ENCODE results near the gene EPB41L4B.
"Not testable (repeated sequence)": the region's sequence is repeated elsewhere in the genome, so short reads cannot be mapped to it uniquely, and the experiment has no call there.

The EPB41L4B gene

DNA sequence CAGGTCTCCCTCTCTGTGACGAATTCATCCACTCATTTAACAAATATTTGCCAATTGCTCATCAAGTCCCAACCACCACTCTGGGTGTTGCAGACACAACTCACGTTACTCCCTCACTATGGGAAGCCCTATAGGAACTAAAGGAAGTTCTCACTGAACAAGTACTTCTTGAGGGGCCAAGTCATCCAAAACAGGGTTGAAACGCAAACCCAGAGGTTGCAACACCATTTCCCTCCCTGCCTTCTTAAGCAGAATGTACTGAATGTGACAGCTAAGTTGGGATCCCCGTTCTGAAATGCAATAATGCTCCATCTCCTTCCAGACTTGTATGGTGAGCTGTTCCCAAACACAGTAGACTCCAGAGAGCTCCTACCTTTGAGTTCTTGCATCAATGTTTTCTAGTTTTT is 34.3 kb downstream of the EPB41L4B start:
- Histone ChIP-seq H3K27me3 (ENCODE audit: control insufficient read depth in 1 of 2, insufficient read depth in 2 of 2, low read length in 2 of 2) (no peaks in the 10 kb centered on the region), H3K4me1 (ENCODE audit: control insufficient read depth in 1 of 2, insufficient read depth in 2 of 2, low read length in 2 of 2) (peaks cover 17 to 21% of the 10 kb centered on the region in 2 donors), H3K4me3 (ENCODE audit: low read depth in 1 of 2, low read length in 2 of 2) (no peak overlapping the region), H3K9ac (ENCODE audit: low read depth in 1 of 2, low read length in 2 of 2) (no peak overlapping the region), H3K36me3 (ENCODE audit: control insufficient read depth in 1 of 2, insufficient read depth in 2 of 2, low read length in 2 of 2) (no peaks in the 10 kb centered on the region), H3K9me3 (ENCODE audit: control insufficient read depth in 1 of 2, low read length in 2 of 2) (no peaks in the 10 kb centered on the region), H3K27ac (ENCODE audit: low read depth, low read length) (no peak overlapping the region)

DNA sequence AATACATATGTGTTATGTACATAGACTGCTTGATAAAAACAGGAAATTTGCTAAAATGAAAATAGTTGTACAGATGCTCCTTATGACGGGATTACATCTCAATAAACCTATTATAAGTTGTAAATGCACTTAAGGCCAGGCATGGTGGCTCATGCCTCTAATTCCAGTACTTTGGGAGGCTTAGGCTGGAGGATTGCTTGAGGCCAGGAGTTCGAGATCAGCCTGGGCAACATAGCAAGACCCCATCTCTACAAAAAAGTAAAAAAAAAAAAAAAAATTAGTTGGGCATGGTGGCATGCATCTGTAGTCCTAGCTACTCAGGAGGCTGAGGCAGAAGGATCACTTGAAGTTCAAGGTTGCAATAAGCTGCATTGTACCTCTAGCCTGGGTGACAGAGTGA is 37.2 kb downstream of the EPB41L4B start:
- not testable (repeated sequence) for H3K27me3 ChIP-seq (ENCODE audit: control insufficient read depth in 1 of 2, insufficient read depth in 2 of 2, low read length in 2 of 2); H3K9me3 ChIP-seq (ENCODE audit: control insufficient read depth in 1 of 2, low read length in 2 of 2)

GRCh38 chr9:109283012-109283411 is 37.8 kb downstream of the EPB41L4B start:
- no peaks in the 10 kb centered on the region for H3K9me3 ChIP-seq (ENCODE audit: control insufficient read depth in 1 of 2, low read length in 2 of 2)

More for the DNA sequence above, 37.2 kb downstream of the EPB41L4B start:
- not testable (repeated sequence) for H3K36me3 ChIP-seq (ENCODE audit: control insufficient read depth in 1 of 2, insufficient read depth in 2 of 2, low read length in 2 of 2); H3K4me3 ChIP-seq (ENCODE audit: low read depth in 1 of 2, low read length in 2 of 2); H3K4me1 ChIP-seq (ENCODE audit: control insufficient read depth in 1 of 2, insufficient read depth in 2 of 2, low read length in 2 of 2); H3K9ac ChIP-seq (ENCODE audit: low read depth in 1 of 2, low read length in 2 of 2); H3K27ac ChIP-seq (ENCODE audit: low read depth, low read length)

DNA sequence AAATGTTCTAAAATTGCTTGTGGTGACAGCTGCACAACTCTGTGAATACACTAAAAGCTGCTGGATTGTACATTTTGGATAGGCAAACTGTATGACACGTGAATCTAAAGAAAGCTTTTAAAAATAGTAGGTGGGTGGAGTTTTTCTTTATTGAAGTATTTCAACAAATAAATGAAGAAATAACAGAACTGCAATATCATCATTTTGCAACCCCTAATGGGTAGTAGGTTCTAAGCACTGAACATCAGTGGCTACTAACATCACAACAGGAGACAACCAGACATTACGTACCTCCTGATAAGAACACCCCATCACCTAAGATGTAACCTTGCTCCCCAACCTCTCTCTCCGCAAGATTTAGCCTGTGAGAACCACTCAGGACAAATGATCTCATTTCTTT is 38.6 kb downstream of the EPB41L4B start:
- Histone ChIP-seq H3K9ac (ENCODE audit: low read depth in 1 of 2, low read length in 2 of 2) (no peak overlapping the region), H3K4me3 (ENCODE audit: low read depth in 1 of 2, low read length in 2 of 2) (no peak overlapping the region), H3K27ac (ENCODE audit: low read depth, low read length) (no peak overlapping the region), H3K27me3 (ENCODE audit: control insufficient read depth in 1 of 2, insufficient read depth in 2 of 2, low read length in 2 of 2) (no peaks in the 10 kb centered on the region), H3K4me1 (ENCODE audit: control insufficient read depth in 1 of 2, insufficient read depth in 2 of 2, low read length in 2 of 2) (peaks cover 8 to 16% of the 10 kb centered on the region in 2 donors), H3K36me3 (ENCODE audit: control insufficient read depth in 1 of 2, insufficient read depth in 2 of 2, low read length in 2 of 2) (no peaks in the 10 kb centered on the region), H3K9me3 (ENCODE audit: control insufficient read depth in 1 of 2, low read length in 2 of 2) (no peaks in the 10 kb centered on the region)

More at GRCh38 chr9:109283012-109283411, 37.8 kb downstream of the EPB41L4B start:
- Histone ChIP-seq H3K27ac (ENCODE audit: low read depth, low read length) (no peak overlapping the region), H3K9ac (ENCODE audit: low read depth in 1 of 2, low read length in 2 of 2) (no peak overlapping the region), H3K36me3 (ENCODE audit: control insufficient read depth in 1 of 2, insufficient read depth in 2 of 2, low read length in 2 of 2) (no peaks in the 10 kb centered on the region), H3K4me1 (ENCODE audit: control insufficient read depth in 1 of 2, insufficient read depth in 2 of 2, low read length in 2 of 2) (peaks cover 1 to 9% of the 10 kb centered on the region in 2 donors), H3K27me3 (ENCODE audit: control insufficient read depth in 1 of 2, insufficient read depth in 2 of 2, low read length in 2 of 2) (no peaks in the 10 kb centered on the region), H3K4me3 (ENCODE audit: low read depth in 1 of 2, low read length in 2 of 2) (no peak overlapping the region)

DNA sequence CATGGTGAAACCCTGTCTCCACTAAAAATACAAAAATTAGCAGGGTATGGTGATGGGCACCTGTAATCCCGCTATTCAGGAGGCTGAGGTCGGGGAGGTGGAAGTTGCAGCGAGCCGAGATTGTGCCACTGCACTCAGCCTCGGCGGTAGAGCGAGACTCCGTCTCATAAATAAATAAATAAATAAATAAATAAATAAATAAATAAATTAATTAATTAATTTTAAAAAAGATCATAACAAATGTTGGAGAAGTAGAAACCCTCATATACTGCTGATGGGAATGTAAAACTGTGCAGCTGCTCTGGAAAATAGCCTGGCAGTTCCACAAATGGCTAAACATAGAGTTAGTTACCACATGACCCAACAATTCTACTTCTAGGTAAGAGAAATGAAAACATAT is 39.3 kb downstream of the EPB41L4B start:
- Histone ChIP-seq H3K27me3 (ENCODE audit: control insufficient read depth in 1 of 2, insufficient read depth in 2 of 2, low read length in 2 of 2) (no peaks in the 10 kb centered on the region), H3K4me3 (ENCODE audit: low read depth in 1 of 2, low read length in 2 of 2) (no peak overlapping the region), H3K9ac (ENCODE audit: low read depth in 1 of 2, low read length in 2 of 2) (no peak overlapping the region), H3K4me1 (ENCODE audit: control insufficient read depth in 1 of 2, insufficient read depth in 2 of 2, low read length in 2 of 2) (peaks cover 13 to 21% of the 10 kb centered on the region in 2 donors), H3K9me3 (ENCODE audit: control insufficient read depth in 1 of 2, low read length in 2 of 2) (no peaks in the 10 kb centered on the region), H3K36me3 (ENCODE audit: control insufficient read depth in 1 of 2, insufficient read depth in 2 of 2, low read length in 2 of 2) (no peaks in the 10 kb centered on the region), H3K27ac (ENCODE audit: low read depth, low read length) (no peak overlapping the region)

DNA sequence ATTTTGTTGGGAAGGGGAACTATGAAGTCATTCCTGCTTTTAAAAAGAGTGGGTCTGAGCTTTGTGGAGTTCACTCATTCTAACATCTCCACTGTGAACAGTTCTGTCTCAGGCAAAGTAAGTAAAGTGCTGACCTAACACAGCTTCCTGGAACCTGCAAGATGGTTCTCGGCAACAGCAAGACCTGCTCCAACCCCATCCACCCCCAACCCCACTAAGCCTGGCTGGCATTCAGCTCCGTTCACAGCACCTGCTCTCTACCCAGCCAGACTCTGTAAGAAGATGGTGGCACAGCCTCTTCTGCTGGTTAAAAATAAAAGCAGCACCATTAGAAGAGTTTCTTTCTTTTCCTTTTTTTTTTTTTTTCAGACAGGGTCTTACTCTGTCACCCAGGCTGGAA is 42.0 kb downstream of the EPB41L4B start:
- Histone ChIP-seq H3K9ac (ENCODE audit: low read depth in 1 of 2, low read length in 2 of 2) (no peak overlapping the region), H3K4me1 (ENCODE audit: control insufficient read depth in 1 of 2, insufficient read depth in 2 of 2, low read length in 2 of 2) (peaks cover 31 to 39% of the 10 kb centered on the region in 2 donors), H3K36me3 (ENCODE audit: control insufficient read depth in 1 of 2, insufficient read depth in 2 of 2, low read length in 2 of 2) (no peaks in the 10 kb centered on the region), H3K27ac (ENCODE audit: low read depth, low read length) (no peak overlapping the region), H3K4me3 (ENCODE audit: low read depth in 1 of 2, low read length in 2 of 2) (no peak overlapping the region), H3K9me3 (ENCODE audit: control insufficient read depth in 1 of 2, low read length in 2 of 2) (no peaks in the 10 kb centered on the region), H3K27me3 (ENCODE audit: control insufficient read depth in 1 of 2, insufficient read depth in 2 of 2, low read length in 2 of 2) (no peaks in the 10 kb centered on the region)

- no peaks in the 10 kb centered on the region for H3K36me3 ChIP-seq (ENCODE audit: control insufficient read depth in 1 of 2, insufficient read depth in 2 of 2, low read length in 2 of 2)
- no peaks in the 10 kb centered on the region for H3K27me3 ChIP-seq (ENCODE audit: control insufficient read depth in 1 of 2, insufficient read depth in 2 of 2, low read length in 2 of 2)
- H3K9ac ChIP-seq (ENCODE audit: low read depth in 1 of 2, low read length in 2 of 2): no peak overlapping the region
- peaks cover 37 to 42% of the 10 kb centered on the region in 2 donors for H3K4me1 ChIP-seq (ENCODE audit: control insufficient read depth in 1 of 2, insufficient read depth in 2 of 2, low read length in 2 of 2)
- no peak overlapping the region for H3K27ac ChIP-seq (ENCODE audit: low read depth, low read length)
- no peak overlapping the region for H3K4me3 ChIP-seq (ENCODE audit: low read depth in 1 of 2, low read length in 2 of 2)
- H3K9me3 ChIP-seq (ENCODE audit: control insufficient read depth in 1 of 2, low read length in 2 of 2): no peaks in the 10 kb centered on the region
Measured at GRCh38 chr9:109278216-109278615, 42.6 kb downstream of the EPB41L4B start.

DNA sequence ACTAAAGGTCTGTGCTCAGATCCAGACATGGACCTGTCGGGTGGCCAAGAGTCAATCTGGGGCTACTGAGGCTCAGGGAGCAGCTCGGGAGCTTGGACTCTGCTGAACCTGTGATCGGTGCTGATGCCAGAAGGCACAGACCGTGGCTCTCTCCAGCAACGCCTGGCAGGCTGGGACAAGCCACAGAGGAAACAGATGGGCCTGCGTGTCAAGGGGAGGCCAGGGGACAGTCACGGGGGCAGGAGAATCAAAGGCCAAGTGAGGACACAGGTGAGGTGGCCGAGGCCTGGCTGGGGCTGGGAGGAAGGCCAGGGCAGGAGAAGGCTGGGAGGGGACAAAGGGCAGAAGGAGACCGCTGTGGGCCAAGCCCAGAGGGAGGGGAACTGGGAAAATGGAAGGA is 43.4 kb downstream of the EPB41L4B start:
- no peak overlapping the region for H3K9ac ChIP-seq (ENCODE audit: low read depth in 1 of 2, low read length in 2 of 2)
- H3K4me1 ChIP-seq (ENCODE audit: control insufficient read depth in 1 of 2, insufficient read depth in 2 of 2, low read length in 2 of 2): peaks cover 41% of the 10 kb centered on the region in 2 donors
- no peak overlapping the region for H3K4me3 ChIP-seq (ENCODE audit: low read depth in 1 of 2, low read length in 2 of 2)
- no peaks in the 10 kb centered on the region for H3K9me3 ChIP-seq (ENCODE audit: control insufficient read depth in 1 of 2, low read length in 2 of 2)
- no peaks in the 10 kb centered on the region for H3K27me3 ChIP-seq (ENCODE audit: control insufficient read depth in 1 of 2, insufficient read depth in 2 of 2, low read length in 2 of 2)
- H3K36me3 ChIP-seq (ENCODE audit: control insufficient read depth in 1 of 2, insufficient read depth in 2 of 2, low read length in 2 of 2): no peaks in the 10 kb centered on the region
- H3K27ac ChIP-seq (ENCODE audit: low read depth, low read length): no peak overlapping the region

GRCh38 chr9:109276469-109277440 is 44.1 kb downstream of the EPB41L4B start:
- Histone ChIP-seq H3K27me3 (ENCODE audit: control insufficient read depth in 1 of 2, insufficient read depth in 2 of 2, low read length in 2 of 2) (no peaks in the 10 kb centered on the region), H3K9ac (ENCODE audit: low read depth in 1 of 2, low read length in 2 of 2) (no peak overlapping the region), H3K27ac (ENCODE audit: low read depth, low read length) (no peak overlapping the region), H3K9me3 (ENCODE audit: control insufficient read depth in 1 of 2, low read length in 2 of 2) (no peaks in the 10 kb centered on the region), H3K4me3 (ENCODE audit: low read depth in 1 of 2, low read length in 2 of 2) (no peak overlapping the region), H3K4me1 (ENCODE audit: control insufficient read depth in 1 of 2, insufficient read depth in 2 of 2, low read length in 2 of 2) (peaks cover 41% of the 10 kb centered on the region in 2 donors), H3K36me3 (ENCODE audit: control insufficient read depth in 1 of 2, insufficient read depth in 2 of 2, low read length in 2 of 2) (no peaks in the 10 kb centered on the region)

DNA sequence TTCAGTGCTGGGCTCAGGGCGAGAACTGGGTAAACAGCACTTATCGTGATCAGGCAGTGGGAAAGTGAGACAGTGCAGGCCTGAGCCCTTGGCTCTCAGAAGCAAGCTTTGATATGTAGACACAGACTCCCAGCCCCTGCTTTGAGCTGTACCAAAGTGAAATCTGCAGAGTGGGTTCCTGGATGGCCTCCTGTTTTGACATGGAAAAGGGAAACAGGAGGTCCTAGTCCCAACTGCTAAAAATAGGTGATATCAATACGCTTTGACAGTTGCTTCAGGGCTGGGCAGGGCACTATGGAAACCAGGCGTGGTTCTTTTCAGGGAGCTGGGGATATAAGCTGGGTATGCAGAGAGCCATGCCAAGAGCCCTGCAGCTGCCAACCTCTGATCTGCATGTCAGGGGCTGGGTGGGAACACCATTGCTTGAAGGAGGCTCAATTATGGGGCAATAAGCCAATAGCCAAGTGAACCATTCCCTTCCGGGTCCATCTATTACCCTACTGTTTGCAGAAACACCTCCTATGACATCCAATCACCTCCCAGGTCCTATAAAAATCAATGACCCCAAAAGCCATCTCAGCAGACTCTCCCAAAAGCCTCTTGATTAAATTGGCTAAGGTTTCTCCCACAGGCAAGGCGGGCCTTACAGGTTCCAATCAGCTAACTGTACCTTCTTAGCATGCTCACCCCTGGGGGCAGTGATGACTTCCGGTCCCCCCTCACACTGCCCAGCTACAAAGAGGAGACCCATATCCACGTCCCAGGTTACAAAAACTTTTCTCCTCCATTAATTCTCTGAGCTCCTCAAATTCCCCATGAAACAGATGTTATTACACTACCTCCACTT is 45.8 kb downstream of the EPB41L4B start:
- Histone ChIP-seq H3K27ac (ENCODE audit: low read depth, low read length) (no peak overlapping the region), H3K9me3 (ENCODE audit: control insufficient read depth in 1 of 2, low read length in 2 of 2) (no peaks in the 10 kb centered on the region), H3K27me3 (ENCODE audit: control insufficient read depth in 1 of 2, insufficient read depth in 2 of 2, low read length in 2 of 2) (no peaks in the 10 kb centered on the region), H3K4me3 (ENCODE audit: low read depth in 1 of 2, low read length in 2 of 2) (peak overlapping the region in 1 of 2 donors; percentile 7), H3K9ac (ENCODE audit: low read depth in 1 of 2, low read length in 2 of 2) (peak overlapping the region in 1 of 2 donors; percentile 52), H3K36me3 (ENCODE audit: control insufficient read depth in 1 of 2, insufficient read depth in 2 of 2, low read length in 2 of 2) (no peaks in the 10 kb centered on the region), H3K4me1 (ENCODE audit: control insufficient read depth in 1 of 2, insufficient read depth in 2 of 2, low read length in 2 of 2) (peaks cover 41% of the 10 kb centered on the region in 2 donors)

All from duodenal mucosa (tissue), 2 donors.